Left forelimb (tissue), 1 donor: ENCODE measurements around the gene LCA5.
"Not testable (repeated sequence)": the region's sequence is repeated elsewhere in the genome, so short reads cannot be mapped to it uniquely, and the experiment has no call there.

ENCODE experiments used
- DNase-seq: peaks from one replicate; pipeline ENCODE4 v3.0.0-alpha.2; 2018; ENCODE audit warnings: low spot score

Gene LCA5

GRCh38 chr6:79538106-79538971 lies 1.1 kb upstream of the LCA5 start:
- DNase-seq = no peak

- no peak for DNase-seq
Measured at GRCh38 chr6:79536585-79536953, 661 bp downstream of the LCA5 start.

DNA sequence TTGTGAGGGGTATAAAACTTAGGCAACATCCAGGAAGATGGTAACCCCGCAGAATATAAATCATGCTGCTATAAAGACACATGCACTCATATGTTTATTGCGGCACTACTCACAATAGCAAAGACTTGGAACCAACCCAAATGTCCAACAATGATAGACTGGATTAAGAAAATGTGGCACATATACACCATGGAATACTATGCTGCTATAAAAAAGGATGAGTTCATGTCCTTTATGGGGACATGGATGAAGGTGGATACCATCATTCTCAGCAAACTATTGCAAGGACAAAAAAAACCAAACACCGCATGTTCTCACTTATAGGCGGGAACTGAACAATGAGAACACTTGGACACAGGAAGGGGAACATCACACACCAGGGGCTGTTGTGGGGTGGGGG lies 7.7 kb downstream of the LCA5 start:
- not testable (repeated sequence) for DNase-seq

DNA sequence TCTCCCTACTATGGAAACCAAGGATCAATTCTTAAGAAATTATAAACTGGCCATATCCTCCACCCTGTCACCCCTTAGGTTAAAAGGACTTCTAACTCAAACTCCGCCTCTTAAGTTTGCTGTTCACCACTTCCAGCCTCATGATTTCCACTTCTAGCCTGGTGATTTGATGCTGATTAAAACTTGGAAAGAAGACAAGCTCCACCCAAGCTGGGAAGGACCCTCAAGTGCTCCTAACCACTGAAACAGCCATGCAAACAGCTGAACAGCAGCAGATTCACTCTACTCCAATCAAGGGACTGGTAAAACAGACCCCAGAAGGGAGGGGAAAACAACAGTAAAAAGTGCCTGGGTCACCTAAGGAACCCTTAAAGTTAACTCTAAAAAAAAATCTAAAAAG lies 10.3 kb downstream of the LCA5 start:
- no peak for DNase-seq

- DNase-seq = no peak
Measured at GRCh38 chr6:79525272-79526100, 11.7 kb downstream of the LCA5 start.

GRCh38 chr6:79524065-79524464 lies 13.2 kb downstream of the LCA5 start:
- DNase-seq = no peak

GRCh38 chr6:79522609-79523008 lies 14.6 kb downstream of the LCA5 start:
- DNase-seq = no peak

GRCh38 chr6:79520534-79520933 lies 16.7 kb downstream of the LCA5 start:
- no peak for DNase-seq

GRCh38 chr6:79518842-79519241 lies 18.4 kb downstream of the LCA5 start:
- no peak for DNase-seq

DNA sequence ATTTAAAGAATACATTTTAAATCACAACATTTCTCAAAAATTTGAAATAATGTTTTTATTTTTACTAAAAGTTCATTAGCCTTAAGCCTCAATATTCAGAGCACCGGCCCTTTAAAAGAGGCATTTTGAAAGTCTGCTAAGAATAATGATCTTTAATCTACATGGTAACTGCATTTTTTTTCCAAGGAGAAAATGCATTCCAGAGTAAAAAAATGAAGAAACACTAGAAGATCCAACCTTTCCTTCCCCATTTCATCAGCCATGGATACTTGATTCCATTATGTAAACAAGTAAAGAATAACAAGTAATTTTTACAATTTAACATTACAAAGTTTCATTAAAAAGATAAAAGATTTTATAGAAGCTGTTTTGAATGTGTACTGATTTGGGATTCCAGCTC lies 21.8 kb downstream of the LCA5 start:
- DNase-seq = no peak

DNA sequence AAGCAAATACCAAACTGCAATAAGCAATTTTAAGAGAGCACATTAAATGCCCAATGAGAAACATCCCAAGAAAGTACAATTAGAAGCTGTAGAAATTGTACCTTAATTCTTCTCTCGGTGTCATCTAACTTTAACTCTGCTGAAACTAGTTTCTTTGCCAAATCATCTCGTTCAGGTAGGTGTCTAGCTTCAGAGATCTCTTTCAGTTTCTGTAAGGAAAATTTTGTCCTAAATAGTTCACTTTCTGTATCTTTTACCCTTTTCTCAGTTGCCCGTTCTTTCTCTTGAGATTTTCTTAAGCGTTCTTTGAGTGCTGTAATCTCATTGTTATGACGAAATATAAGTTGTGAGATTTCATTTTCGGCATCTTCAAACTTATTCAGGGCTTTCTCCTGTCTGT lies 24.1 kb downstream of the LCA5 start:
- no peak for DNase-seq

DNA sequence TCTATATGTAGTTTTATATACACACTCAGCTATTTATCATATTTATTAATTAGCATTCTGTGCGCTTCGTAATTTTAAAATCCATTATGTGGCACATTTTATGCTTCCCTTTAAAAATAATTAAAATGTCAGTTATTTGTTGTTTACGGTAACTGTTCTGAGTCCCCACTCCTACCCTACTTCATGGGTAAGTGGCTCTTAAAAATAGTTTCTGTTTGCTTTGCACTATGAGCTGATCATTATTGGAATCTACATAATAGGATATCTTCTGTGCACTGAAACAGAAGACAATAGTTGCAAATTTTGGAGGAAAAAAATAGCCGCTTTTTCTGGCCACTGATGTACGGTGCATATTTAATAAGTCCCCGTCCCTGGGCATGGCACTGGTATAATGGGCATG lies 25.2 kb downstream of the LCA5 start:
- no peak for DNase-seq

- no peak for DNase-seq
Measured at GRCh38 chr6:79510707-79511106, 26.5 kb downstream of the LCA5 start.

- no peak for DNase-seq
Measured at GRCh38 chr6:79506251-79506650, 31.0 kb downstream of the LCA5 start.

DNA sequence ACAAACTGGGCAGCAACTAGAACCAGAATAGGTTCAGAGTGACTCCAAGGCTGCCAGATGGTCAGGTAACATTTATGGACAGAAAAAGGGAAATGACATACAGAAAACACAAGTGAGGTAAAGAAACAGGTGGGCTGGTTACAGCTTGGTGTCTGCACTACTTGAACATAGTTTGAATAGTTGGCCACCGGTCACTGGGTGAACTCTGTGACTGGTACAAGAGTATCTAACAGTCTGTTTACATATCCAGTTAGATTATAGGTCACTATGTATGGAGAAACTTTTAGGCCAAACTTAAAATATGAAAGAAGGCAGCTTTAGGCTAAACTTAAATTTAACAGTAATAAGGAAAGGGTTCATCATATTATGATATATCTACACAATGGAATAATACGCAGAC lies 32.9 kb downstream of the LCA5 start:
- no peak for DNase-seq

DNA sequence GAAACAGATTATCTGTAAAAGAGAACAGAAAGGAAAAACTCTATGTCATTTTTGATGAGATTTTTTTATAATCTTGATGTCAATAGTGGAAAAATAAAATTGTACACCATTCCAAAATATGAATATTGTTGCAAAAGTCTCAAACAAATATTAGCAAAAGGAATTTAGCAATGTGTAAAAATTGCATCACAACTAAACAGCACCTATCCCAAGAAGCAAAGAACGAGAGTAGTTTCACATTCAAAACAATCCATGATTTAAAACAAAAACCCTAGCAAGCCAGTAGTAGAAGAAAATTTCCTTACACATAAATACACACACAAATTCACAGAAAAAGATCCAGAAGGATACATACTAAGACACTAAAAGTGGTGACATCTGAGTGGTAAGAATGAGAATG lies 38.4 kb downstream of the LCA5 start:
- DNase-seq = no peak

- DNase-seq = no peak
Measured at GRCh38 chr6:79495246-79495645, 42.0 kb downstream of the LCA5 start.

GRCh38 chr6:79494841-79495240 lies 42.4 kb downstream of the LCA5 start:
- DNase-seq = no peak

- no peak for DNase-seq
Measured at GRCh38 chr6:79470728-79471127, 66.5 kb downstream of the LCA5 start.

DNA sequence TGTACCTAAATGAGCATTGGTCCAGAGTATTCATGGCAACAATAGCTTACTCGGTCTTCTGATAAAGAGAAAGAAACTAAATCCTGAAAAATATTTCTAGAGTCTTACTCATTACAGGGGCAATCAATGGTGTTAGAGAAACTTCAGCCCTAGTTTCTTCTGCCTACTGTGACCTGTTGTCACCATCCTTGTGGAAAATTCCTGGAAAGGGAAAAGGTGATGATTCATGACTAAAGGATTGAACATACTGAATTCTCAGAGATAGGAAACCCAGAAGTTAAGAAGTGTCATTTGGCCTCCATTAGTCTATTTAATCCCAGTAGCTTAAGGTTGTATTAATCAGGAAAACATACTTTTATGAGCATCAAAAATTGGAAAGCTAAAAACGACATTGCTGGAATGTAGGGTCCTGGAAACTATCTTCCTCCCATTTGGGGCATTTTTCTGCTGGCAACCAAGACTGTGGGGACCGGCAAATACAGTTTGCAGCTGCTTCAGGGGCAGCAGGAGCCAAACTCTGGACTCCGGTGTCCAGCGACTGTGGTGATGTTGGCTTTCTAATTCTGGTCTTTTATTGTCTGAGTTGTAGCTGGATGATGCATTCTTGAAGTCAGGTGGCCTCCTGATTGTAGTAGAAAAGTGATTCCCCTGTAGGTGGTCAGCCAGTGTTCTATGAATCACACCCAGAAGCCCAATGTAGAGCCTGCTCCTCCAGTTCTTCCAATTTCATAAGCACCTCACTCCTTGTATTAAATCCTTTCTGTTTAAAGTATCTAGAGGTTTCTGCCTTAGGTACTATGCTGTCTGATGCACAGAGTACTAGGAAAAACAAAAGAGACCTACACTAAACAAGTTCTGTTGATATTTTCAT lies 67.6 kb downstream of the LCA5 start:
- DNase-seq = no peak

- no peak for DNase-seq
Measured at GRCh38 chr6:79468587-79468986, 68.6 kb downstream of the LCA5 start.

- no peak for DNase-seq
Measured at GRCh38 chr6:79468116-79468515, 69.1 kb downstream of the LCA5 start.
